HG03159 (cell line): ENCODE measurements around the gene NCKAP5.

Source experiments
- ATAC-seq: cut with Tn5 transposase; IDR thresholded peaks from one replicate; pipeline ENCODE4 v1.9.1; 2021; ENCODE audit warnings: mild to moderate bottlenecking, moderate library complexity; ENCODE audit not compliant: unreplicated experiment

Gene NCKAP5

DNA sequence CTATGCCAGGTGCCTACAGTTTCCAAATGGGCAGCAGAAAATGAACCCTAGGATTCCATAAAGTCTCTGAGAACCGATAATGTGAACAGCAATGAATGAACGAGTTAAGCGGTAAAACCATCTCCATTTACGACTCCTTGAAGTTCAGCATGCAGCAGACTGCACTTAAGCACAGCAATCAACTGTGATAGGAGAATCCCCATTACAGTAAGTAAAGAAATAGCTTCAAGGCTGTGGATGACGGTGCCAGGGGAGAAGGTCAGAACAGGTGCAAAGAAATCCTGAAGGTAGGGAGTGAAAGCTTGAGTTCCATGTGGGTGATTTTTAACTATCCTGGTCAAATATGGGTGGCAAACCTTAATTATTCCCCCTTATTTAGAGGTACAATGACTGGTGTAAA is 444.4 kb downstream of the NCKAP5 start:
- no peak for ATAC-seq

DNA sequence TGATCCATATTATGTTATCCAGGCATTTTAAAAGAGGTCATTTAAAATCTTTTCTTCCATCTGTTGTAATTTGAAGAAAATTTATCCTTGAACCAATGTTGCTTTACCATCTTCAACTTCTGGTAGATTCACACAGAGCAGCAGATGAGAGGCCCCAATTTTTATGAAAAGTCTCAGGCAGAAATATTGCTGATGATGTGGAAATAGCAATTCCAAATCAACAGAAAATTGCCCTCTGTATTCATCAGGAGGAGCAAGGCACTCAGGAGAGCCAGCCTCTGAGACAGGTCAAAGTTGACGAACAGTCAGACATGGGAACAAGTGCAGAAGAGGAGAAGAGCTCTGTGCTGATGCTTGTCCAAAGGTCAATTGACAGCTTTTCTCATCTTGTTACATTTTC is 444.9 kb downstream of the NCKAP5 start:
- no peak for ATAC-seq

DNA sequence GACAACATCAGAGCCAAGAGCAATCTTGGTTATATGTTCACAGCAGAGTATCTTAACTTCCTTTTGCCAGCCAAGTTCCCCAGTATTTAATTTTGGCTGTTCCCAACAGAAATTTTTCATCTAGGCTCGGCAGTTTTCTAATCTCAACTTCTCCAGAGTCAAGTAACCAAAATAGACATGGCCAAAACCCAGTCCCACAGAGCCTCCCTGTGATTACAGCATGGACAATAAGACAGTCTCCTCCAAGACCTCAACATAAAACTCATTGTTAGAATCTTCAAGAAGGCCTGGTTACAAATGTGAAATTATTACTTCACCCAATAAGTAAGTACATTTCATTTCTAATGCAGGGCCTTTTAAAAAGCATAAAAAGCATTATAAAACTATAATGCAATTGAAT is 445.7 kb downstream of the NCKAP5 start:
- no peak for ATAC-seq

DNA sequence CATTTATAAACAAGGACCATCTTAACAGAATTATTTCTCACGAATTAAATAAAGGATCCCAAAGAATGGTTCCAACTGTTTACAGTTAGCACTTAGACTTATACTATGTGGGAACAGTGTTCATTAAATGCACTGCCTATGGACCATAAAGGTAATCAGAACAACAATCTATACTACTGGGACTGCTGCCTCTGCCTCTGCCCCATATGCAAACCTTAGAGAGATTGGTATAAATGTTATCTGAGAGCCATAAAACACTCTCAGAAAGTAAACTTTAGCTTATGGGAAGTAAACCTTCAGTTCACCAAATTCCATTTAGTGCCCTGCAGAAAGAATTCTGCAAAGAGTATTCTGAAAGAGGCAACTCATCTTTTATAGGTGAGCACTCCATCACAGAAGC is 448.0 kb downstream of the NCKAP5 start:
- no peak for ATAC-seq

DNA sequence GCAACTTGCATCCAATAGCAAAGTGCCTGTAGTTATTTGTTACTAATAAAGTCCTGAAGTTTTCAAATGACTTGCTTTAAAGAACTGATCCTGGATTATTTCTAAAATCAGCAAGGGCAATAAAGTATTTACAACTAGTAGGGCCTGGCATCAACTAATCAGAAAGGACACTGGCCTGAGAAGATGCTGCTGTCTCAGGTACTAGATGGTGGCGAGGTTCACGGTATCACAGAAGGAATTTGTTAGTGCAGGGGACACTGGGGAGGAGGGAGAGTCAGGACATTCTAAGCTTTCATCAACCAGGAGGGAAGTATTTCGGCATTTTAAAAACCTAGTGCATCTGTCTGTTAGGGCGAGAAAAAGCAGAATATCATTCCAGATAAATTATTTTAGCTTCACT is 458.1 kb downstream of the NCKAP5 start:
- ATAC-seq, result no peak

DNA sequence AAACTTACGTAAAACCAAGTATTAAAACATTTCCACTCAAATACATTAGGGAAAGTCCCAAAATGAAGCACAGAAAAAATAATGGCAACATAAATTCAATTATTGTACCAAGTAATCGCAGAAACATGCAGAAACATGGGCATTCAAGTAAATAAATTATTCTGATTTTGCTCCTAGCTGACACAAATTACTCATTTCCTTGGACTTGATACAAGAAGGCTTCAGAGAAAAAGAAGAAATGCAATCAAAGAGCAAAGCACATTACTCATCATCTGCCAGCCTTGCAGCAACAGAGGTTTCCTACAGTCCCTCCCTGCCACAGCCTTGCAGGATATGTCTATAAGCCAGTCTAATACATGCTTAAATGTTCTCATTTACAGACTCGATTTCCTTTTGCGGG is 458.5 kb downstream of the NCKAP5 start:
- ATAC-seq, result no peak

DNA sequence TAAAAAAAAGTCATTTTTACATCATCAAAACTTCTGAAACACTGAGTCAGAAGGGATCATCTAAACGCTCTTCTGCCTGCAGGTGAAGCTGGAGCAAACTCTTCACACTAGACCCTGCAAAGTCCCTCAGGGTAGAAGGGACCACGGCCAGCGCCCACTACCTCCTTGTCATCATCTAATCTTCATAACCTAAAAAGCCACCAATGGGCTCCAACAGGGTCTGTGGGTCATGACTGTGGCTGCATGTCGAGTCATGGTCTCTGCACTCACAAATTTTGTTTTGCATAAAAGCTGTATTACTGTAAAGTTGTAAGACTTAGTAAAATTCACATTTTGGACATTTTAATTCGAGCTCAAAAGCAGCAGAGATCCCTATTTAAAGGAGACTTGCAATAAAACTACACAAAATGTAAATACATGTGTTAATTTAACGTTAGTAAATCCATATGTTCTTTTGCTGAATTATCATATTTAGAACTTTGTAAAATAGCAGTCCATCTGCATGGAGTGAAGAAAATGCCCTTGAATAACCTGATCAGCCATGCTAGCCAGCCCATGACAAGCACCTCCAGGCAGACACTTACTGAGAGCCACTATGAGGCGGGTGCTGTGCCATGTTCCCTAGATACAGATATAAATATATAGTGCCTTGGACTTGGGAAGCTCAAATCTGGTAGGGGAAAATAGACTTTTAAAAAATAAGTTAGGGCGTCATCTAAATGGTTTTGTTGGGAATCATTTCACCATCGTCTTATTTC is 461.0 kb downstream of the NCKAP5 start:
- ATAC-seq, result no peak

DNA sequence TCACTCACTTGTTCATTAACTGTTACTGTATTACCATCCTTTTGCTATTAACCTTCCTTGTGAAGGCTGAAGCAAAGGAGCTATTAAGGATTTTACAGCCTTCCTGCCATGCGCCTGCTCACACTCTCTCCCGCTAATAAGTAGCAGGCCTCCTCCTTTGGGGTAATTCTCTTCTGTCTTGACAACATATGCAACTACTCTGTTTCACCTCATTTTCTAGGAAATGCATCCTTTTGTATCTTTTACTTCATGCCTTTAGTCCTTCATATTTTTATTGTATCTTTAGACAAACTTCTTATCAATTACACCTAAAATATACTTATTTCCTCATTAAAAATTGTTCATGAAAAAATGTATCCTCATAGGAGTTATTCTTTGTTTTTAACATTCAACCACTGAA is 463.4 kb downstream of the NCKAP5 start:
- ATAC-seq, result no peak

DNA sequence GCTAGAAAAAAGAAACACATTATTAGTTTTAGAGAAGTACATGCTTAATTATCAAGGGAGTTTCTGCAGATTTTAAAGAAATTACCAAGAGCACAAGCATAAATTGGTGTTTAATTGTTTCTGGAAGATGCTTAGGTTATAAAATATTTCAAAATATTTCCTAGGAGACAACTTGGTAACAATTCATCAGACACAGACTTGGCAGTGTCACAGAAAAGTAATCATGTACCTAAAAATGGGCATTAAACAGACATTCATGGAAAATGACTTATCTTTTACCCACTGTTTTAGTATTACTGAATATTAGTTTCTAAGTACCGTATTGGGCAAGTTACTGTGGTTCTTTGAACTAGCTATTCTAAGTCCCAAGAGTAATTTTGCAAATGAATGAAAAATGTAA is 469.5 kb downstream of the NCKAP5 start:
- no peak for ATAC-seq

DNA sequence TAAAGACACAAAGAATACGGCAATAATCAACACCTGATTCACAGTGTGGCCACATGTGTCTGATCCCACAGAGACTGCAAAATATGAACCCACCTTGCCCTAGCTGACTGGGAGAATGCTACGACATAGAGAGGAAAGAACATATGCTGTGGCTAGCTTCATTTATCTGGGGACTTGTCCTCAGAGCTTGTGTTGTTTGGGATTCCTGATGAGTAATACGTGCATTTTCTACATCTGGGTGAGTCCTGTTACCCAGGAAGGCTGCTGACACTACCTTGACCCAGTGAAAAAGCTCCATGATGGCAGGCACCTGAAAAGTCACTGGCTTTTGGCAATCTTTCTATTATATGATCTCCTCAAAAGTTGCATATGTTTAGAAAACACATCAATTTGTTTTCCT is 470.6 kb downstream of the NCKAP5 start:
- ATAC-seq, result no peak

DNA sequence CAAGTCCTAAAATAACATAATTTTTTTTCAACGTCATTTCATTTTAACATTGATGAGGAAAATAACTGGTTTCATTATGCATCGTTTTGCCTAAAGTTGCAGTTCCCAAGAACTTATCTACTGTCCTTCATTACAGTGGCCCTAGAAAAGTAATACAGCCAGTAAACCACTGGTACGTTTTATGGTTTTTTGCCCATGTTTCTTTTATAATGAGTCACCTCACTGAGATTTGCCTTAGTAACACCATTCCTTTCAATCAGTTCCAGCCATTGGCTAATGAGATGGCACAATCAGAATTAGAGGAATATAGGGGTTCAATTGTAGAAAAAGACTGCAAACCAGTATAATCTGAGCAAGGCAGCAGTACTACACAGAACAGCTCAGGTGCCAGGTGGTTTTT is 475.7 kb downstream of the NCKAP5 start:
- no peak for ATAC-seq

DNA sequence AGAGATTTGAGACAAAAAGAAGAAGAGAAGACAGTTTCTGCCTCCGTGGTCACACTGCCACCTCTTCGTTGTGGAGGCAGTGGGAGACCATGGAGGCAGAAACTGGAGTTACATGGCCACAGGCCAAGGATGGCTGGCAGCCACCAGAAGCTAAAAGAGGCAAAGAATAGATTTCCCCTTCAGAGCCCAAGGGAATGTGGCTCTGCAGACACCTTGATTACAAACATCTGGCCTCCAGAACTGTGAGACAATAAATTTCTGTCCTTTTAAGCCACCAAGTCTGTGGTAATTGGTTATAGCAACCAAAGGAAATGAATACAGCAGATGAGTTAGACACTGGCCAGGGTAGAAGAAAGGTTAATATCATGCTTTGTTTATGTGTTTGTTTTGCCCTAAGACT is 477.9 kb downstream of the NCKAP5 start:
- ATAC-seq, result no peak

DNA sequence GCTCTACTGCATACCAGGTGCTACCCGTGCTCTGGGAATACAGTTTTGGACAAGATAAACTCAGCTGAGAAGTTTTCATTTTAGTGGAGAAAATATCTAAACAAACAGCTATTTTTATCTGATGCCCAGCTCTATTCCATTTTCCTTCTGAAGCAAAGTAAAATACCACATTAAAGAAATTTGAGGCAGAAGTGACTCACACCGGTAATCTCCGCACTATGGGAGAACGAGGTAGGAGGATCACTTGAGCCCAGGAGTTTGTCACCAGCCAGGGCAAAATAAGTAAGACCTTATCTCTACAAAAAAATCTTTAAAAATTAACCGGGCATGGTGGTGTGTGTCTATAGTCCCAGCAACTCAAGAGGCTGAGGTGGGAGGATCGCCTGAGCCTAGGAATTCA is 482.1 kb downstream of the NCKAP5 start:
- ATAC-seq, result no peak

DNA sequence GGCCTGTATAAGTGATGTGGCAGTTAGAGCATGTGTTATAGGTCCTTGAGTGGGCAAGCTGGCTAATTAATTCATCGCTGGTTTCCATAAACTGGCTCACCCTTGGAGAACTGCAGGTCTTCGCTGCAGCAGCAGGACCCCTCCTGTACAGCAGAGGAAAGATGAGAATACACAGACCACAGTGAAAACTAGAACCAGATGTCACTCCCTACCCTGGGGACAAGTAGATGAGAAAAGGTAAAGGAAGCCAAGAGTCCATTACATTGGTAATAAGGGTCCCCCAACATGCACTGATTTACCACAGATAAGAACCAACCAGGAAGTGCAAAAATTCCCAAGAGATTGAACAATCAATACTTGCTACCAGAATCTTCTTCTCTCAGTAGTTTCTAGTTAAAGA is 482.6 kb downstream of the NCKAP5 start:
- no peak for ATAC-seq

DNA sequence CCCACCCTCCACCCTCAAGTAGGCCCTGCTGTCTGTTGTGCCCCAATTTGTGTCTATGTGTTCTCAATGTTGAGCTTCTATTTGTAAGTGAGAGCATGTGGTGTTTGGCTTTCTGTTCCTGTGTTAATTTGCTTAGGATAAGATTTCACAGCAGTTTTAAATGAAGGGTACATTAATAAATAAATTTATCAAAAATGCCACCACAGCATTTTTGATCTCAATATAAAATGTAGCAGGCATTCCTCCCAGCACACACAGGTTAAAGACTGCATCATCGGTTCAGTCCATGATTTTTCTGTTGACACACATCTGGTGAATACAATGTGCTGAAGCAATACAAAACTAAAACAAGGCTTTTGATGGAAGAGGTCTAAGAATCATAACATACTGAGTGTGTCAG is 486.2 kb downstream of the NCKAP5 start:
- no peak for ATAC-seq

DNA sequence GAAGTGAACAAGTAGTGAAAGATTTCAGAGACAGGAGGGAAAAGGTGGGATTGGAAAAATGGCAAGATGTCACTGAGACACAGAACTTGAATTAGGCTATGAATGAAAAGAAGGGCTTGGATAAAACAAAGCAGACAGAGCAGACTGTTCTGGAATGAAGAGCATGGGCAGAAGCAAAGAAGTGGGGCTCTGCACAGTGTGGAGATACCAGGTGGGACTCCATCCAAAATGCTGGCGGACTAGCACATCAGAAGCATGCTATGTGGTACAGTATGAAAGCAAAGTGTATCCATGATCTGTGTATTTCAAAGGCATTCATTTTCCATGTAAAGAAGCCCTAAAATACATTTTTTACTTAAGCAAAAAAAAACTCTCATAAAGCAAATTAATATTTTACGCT is 487.4 kb downstream of the NCKAP5 start:
- ATAC-seq, result no peak

DNA sequence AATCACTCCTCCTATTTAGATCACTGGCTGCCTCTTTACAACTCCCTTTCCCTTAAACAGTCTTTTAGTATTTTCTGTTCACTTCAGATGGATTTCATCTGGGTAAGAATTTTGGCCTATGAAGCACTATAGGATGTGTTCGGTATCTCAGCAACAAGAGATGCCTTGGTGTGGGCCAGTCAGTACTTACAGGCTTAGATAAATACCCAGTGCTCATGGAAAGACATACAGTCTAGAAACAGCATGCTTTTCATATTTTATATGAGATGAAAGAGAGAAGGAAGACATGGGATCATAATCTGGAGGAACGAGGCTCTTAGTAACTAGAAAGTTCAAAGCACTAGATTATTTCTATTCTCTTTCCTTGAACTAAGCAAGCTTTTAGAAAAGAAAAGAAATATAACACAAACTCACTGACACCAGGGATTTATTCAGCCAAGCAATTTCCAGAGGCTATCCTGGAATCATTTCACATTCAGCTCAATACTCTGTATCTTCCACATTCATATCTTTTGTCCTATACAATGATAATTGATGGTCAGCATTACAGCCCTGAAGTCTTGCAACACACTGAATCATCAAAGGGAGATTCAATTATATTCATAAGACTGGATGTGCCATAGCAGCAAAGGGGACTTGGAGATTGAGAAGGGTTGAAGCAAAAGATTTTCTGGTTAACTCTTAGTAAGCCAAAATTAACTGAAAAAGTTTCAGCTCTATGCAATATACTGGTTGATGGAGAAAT is 489.4 kb downstream of the NCKAP5 start:
- no peak for ATAC-seq

DNA sequence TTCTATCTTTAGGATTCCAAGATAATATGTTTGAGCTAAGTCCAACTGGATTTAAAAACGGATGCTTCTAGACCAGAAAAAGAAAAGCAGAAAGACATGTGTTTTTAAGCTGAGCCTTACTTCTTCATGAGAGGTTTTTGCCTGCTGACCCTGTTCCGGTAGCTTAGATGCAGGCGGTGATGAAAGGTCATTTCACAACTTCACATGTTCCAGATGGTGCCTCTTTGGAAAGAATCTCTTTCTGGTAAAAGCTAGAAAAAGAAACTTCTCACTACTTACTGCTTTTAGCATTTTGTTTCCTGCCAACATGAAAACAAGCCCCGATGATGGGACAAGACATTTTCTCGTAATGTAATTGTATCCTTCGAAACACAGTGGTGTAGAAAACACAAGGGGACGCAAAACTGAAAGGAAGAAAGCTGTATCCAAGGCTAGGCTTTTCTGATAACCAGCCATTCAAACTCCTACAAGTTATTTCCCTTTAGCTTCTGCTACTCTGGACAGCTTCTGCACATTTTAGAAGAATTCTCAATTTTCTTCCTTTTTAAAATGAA is 490.9 kb downstream of the NCKAP5 start:
- ATAC-seq, result no peak

DNA sequence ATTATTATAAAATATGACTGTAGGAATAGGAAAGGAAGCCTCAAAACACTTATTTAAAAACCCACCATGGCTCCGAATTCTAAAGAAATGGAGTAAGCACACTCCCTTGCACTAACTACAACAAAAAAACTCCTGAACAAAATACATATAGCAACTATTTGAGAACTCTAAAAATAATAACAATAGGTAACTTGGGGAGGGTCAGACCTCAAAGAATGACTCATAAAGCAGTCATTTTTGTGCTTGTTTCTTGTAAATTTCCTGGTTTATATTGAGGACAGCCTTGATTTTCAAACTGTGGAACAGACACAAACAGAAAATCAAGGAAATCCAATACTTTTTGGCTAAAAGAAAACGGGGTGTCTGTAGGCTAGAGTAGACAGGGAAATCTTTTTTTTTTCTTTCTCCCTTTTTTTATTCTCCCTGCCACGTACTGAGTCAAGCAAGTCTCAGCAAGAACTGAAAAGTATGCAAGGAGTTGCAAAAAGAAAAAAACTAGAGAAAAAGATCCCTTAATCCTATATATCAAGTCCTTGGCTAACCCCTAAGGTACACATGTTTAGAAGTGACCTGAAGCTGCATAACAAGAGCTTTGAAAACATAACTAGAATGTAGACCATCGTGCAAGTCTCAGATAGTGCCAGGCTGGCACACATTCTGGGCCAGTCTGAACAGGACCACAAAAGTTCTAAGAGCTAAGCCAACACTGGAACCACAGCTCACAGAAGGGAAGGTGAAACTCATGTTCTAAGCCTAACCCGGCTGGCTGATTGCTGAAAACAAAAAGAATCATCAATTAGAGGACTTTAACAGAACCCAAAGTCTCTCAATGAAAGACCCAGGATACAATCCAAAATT is 495.2 kb downstream of the NCKAP5 start:
- ATAC-seq, result no peak

DNA sequence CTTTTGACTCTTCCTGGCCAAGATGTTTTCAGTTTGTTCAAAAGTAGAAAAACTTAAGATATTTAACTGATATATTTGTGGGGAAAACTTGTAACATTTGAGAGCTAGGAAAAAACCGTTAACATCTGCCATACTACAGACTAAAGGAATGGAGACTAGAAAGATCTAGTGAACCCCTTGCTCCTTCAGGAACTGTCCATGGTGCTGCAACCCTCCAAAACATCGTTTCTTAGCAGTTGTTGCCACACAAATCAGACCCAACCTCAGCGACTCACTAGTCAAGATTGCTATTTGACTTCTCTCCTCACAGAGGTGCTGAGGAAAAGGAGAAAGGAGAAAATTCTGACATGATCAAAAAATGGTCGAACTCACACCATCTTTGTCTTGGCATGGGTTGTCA is 504.5 kb downstream of the NCKAP5 start:
- ATAC-seq, result no peak

DNA sequence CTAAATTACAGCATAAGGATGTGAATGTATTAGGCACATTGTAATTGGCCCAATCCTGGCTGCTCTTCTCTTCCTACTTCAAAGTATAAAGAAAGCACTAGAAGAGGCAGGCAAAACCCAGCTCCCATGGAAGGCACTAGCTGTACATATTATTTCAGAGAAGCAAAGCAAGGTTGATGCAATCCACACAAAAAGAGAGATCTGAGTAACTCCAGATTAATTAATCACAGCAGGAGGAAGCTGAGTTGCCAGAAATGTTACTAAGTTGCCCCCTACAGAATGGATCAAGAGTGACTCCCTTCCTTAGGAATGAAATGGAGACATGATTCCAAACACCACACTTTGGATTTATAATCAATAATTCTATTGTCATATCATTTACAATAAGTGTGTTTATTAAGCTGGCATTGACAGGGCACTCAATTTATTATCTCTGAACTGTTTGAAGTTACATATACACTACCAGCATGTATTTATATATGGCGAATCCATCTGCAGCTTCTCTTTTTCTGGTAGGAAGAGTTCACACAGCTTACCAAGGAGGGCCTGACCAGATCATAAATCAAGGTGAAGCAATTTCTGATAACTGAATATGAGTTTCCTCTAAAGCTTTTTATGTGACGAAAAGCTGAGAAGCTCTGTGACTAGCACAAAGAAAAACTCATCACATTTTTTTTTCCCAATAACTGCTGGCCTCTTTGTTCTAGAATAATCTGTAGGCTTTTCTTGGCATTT is 505.2 kb downstream of the NCKAP5 start:
- no peak for ATAC-seq
